NCI-H510A (cell line): Measurements from ENCODE around the gene C3.

Experiments
- DNase-seq: peaks from one replicate; lab custom pipeline; 2025; lab: John Stamatoyannopoulos, UW

C3 gene

GRCh38 chr19:6730941-6731670 lies 10.7 kb upstream of the C3 start:
- no peak for DNase-seq

GRCh38 chr19:6730153-6730804 lies 9.8 kb upstream of the C3 start:
- no peak for DNase-seq

GRCh38 chr19:6729573-6730152 lies 9.2 kb upstream of the C3 start:
- no peak for DNase-seq

GRCh38 chr19:6728346-6728745 lies 7.9 kb upstream of the C3 start:
- DNase-seq: no peak

- no peak for DNase-seq
Measured at GRCh38 chr19:6725513-6726231, 5.2 kb upstream of the C3 start.

GRCh38 chr19:6724631-6725492 lies 4.4 kb upstream of the C3 start:
- no peak for DNase-seq

- DNase-seq: no peak
Measured at GRCh38 chr19:6723738-6724137, 3.3 kb upstream of the C3 start.

GRCh38 chr19:6723108-6723618 lies 2.7 kb upstream of the C3 start:
- DNase-seq: no peak

GRCh38 chr19:6721773-6722172 lies 1.3 kb upstream of the C3 start:
- DNase-seq: no peak

- no peak for DNase-seq
Measured at GRCh38 chr19:6721138-6721474, 656 bp upstream of the C3 start.

- DNase-seq: no peak
Measured at GRCh38 chr19:6719992-6720368, 470 bp downstream of the C3 start.

GRCh38 chr19:6719540-6719861 lies 949 bp downstream of the C3 start:
- DNase-seq: no peak

GRCh38 chr19:6718741-6719539 lies 1.5 kb downstream of the C3 start:
- DNase-seq: no peak

GRCh38 chr19:6718111-6718740 lies 2.2 kb downstream of the C3 start:
- no peak for DNase-seq

- no peak for DNase-seq
Measured at GRCh38 chr19:6717441-6717971, 2.9 kb downstream of the C3 start.

GRCh38 chr19:6717036-6717435 lies 3.4 kb downstream of the C3 start:
- no peak for DNase-seq

GRCh38 chr19:6716610-6716970 lies 3.9 kb downstream of the C3 start:
- DNase-seq: no peak

- no peak for DNase-seq
Measured at GRCh38 chr19:6714749-6715555, 5.5 kb downstream of the C3 start.
